Esophagus muscularis mucosa (tissue), 4 donors: ENCODE data around the gene CARD8. TPM values are rescaled to one million over a fixed set of nuclear protein-coding genes. Genes with fewer than 3 reads are reported as not detected.
A peak's percentile ranks its signal among the peaks of the same experiment; 100 is the strongest.

Experiments used
- DNase-seq: peaks from one replicate; pipeline ENCODE4 v3.0.0-alpha.2; 2017; ENCODE audit errors: extremely low spot score
- H3K27ac ChIP-seq, 4 donors: fragments of 200-600 bp; sonication (generic); replicated peaks in 1 of 4; 1 replicate in 3 of 4; 2 replicates in 1 of 4; pipeline ENCODE4 v1.5.1; 2016 to 2019; ENCODE audit warnings: mild to moderate bottlenecking in 1 of 4
- H3K27me3 ChIP-seq, 4 donors: fragments of 200-600 bp; sonication (generic); one replicate each; pipeline versions ENCODE4 v1.5.1 to v1.6.0; 2016 to 2019
- H3K36me3 ChIP-seq, 4 donors: fragments of 200-600 bp; sonication (generic); one replicate each; pipeline ENCODE4 v1.5.1; 2016 to 2019
- H3K4me1 ChIP-seq, 4 donors: fragments of 200-600 bp; sonication (generic); one replicate each; pipeline ENCODE4 v1.5.1; 2016 to 2019
- H3K4me3 ChIP-seq, 4 donors: fragments of 200-600 bp; sonication (generic); 1 replicate in 2 of 4; 2 replicates in 2 of 4; pipeline ENCODE4 v1.5.1; 2016 to 2019; ENCODE audit warnings: mild to moderate bottlenecking in 4 of 4, moderate library complexity in 1 of 4
- H3K9me3 ChIP-seq, 4 donors: fragments of 200-600 bp; sonication (generic); 1 replicate in 3 of 4; 2 replicates in 1 of 4; pipeline ENCODE4 v1.5.1; 2016 to 2019
- EP300 ChIP-seq: sonication (generic); formaldehyde crosslinking; IDR thresholded peaks from one replicate; pipeline ENCODE4 v1.6.1; 2017; ENCODE audit warnings: antibody characterized with exemption
- POLR2A ChIP-seq: fragments of 450-650 bp; IDR thresholded peaks from one replicate; pipeline ENCODE4 v1.6.1; 2017; ENCODE audit warnings: antibody characterized with exemption, moderate library complexity, mild to moderate bottlenecking, low read depth
- POLR2AphosphoS5 ChIP-seq, 2 donors: sonication (generic); formaldehyde crosslinking; IDR thresholded peaks; one replicate each; pipeline ENCODE4 v1.6.1; 2017; ENCODE audit warnings: antibody characterized with exemption in 2 of 2
- whole genome bisulfite sequencing: methylation state at CpG from one replicate; pipeline ENCODE4 v1.1.5; 2018; 5-methylcytosine and 5-hydroxymethylcytosine counted together
- intact Hi-C: fragments of 100-400 bp; cut with DNase I; formaldehyde crosslinking; loops from one replicate; pipeline ENCODE4 v1.15.1; 2023
- total RNA-seq, 4 donors: library from RNA; depleted of rRNA; stranded (reverse); fragments of >200 nt; gene quantifications; one replicate each; pipeline versions ENCODE4 v1.1.0 to v1.2.1, GENCODE V29; 2016
- TF ChIP-seq, protein P1 (sequence below), 3 experiments: fragments of 200-600 bp in 2 of 3; fragments of 450-650 bp in 1 of 3; sonication (generic) in 2 of 3; IDR thresholded peaks; one replicate each; pipeline ENCODE4 v1.5.1; 2017 to 2019; ENCODE audit warnings: antibody characterized with exemption in 3 of 3, mild to moderate bottlenecking in 2 of 3, moderate library complexity in 1 of 3

Gene CARD8
- total RNA-seq, 4 donors from 2014 or later, result 17.7 to 22.3 (median 20.9) TPM

- H3K27ac ChIP-seq, result no peak overlapping the region
- no peaks in the 10 kb centered on the region for H3K4me1 ChIP-seq
- H3K27me3 ChIP-seq, result no peaks in the 10 kb centered on the region
- H3K9me3 ChIP-seq, result no peaks in the 10 kb centered on the region
- H3K4me3 ChIP-seq, result no peak overlapping the region
- peaks cover 0 to 71% (median 47%) of the 10 kb centered on the region in 4 donors for H3K36me3 ChIP-seq
- no peak for DNase-seq
- WGBS, result 94% methylated on average over 4 of the region's 5 CpGs
- intact Hi-C loops, result no loop called here
- TF ChIP-seq, protein P1, sequence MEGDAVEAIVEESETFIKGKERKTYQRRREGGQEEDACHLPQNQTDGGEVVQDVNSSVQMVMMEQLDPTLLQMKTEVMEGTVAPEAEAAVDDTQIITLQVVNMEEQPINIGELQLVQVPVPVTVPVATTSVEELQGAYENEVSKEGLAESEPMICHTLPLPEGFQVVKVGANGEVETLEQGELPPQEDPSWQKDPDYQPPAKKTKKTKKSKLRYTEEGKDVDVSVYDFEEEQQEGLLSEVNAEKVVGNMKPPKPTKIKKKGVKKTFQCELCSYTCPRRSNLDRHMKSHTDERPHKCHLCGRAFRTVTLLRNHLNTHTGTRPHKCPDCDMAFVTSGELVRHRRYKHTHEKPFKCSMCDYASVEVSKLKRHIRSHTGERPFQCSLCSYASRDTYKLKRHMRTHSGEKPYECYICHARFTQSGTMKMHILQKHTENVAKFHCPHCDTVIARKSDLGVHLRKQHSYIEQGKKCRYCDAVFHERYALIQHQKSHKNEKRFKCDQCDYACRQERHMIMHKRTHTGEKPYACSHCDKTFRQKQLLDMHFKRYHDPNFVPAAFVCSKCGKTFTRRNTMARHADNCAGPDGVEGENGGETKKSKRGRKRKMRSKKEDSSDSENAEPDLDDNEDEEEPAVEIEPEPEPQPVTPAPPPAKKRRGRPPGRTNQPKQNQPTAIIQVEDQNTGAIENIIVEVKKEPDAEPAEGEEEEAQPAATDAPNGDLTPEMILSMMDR (IDR thresholded peaks at IDR 0.05), result no peak
- TF ChIP-seq POLR2AphosphoS5 (IDR thresholded peaks at IDR 0.05) (no peak), POLR2A (no peak), EP300 (no peak)
Observed at GRCh38 chr19:48213959-48214358, 41.8 kb downstream of the CARD8 start.

DNA sequence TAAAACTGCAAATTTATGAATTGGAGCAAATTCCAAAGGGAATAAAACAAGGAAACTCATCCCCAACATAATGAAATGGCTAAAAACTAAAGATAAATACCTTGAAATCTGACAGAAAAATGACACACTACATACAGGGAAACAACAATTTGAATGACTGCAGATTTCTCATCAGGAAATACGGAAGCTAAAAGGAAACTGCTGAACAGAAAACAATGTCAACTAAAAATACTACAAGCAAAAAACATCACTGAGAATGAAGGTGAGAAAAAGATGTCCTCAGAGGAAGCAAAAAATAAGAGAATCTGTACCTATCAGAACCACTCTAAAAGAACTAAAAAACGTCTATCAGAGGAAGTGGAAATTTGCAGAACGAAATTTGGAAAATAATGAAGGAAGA, 45.7 kb downstream of the CARD8 start:
- intact Hi-C loops, result no loop called here
- no peak for TF ChIP-seq EP300
- TF ChIP-seq, protein P1 (IDR thresholded peaks at IDR 0.05), result no peak
- WGBS, result 70% methylated on average over 3 of the region's 3 CpGs

DNA sequence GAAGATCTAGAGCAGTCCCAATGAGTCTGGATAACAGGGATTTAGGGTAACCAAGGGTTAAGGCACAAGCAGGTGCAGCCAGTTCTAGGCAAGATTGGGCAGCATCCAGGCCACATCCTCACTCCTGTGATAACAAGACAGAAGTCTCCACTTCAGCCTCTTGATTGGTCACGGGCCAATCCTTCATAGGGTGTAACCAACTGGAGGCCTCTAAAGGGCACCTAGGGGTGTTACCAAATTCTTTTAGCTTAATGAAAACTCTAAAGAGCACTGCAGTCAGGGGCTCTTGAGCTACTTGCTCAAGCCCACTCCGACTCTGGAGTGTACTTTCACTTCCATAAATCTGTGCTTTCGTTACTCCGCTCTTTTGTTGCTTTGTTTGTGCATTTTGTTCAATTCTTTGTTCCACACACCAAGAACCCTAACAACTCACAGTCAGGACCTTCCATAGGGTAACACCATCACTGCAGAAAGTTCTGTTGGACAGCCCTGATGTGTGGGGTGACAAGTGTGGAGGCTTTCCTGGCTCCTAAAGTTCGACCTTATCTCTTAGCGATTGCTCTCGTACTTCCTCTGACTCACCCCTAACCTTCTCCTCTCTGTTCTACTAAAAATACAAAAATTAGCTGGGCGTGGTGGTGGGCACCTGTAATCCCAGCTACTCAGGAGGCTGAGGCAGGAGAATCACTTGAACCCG, 49.2 kb downstream of the CARD8 start:
- H3K27ac ChIP-seq, result no peak overlapping the region
- WGBS, result 89% methylated on average over 9 of the region's 9 CpGs
- intact Hi-C loops, result loop anchor here (10.0 kb wide), 1 partner anchor 48 kb away; the partner anchor contains the start of gene CARD8

More for the DNA sequence above, 45.7 kb downstream of the CARD8 start:
- H3K27ac ChIP-seq, result no peak overlapping the region
- no peaks in the 10 kb centered on the region for H3K27me3 ChIP-seq
- peaks cover 0 to 8% (median 3%) of the 10 kb centered on the region in 4 donors for H3K4me1 ChIP-seq
- peaks cover 0 to 42% (median 30%) of the 10 kb centered on the region in 4 donors for H3K36me3 ChIP-seq
- H3K4me3 ChIP-seq, result no peak overlapping the region
- no peak for DNase-seq
- no peaks in the 10 kb centered on the region for H3K9me3 ChIP-seq

DNA sequence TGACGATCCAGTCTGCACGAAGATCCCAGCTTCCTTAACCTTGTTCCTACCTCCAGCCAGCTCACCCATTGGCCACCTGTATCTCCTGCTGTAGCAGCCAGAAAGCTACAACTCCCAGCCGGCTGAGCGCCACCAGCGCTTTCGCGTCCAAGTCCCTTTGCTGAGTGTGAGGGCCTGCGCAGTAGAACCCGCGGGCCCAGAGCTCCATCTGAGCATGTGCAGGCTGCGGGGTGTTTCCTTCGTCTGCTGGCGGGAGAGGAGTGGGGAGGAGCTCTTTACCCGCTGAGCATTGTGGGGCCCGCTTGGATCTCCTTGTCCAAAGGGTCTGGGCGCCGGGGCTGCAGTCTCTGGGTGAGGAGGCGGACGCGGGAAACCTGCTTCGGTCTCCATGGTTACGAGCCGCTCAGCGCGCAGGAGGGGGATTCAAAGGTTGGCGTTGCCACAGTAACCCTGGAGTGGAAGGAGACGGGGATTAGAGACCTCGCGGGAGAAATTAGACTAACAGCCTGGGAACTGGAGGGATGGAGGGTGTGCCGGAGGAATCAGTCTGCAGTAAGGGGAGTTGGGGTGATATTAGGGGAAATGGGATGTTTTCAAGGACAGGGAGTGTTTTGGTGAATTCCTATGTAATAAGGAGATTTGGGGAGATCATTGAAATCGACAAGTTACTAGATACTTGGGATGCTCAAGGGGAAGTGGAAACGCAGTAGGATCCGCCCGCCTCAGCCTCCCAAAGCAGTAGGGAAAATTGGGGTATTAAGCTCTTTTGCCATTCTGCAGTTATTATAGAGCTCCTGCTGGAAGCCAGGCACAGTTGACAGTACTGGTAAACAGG, 51.7 kb downstream of the CARD8 start:
- DNase-seq, result peak; percentile 96
- TF ChIP-seq POLR2A (no peak), POLR2AphosphoS5 (IDR thresholded peaks at IDR 0.05) (peak; percentile 72 to 96), EP300 (no peak)
- TF ChIP-seq, protein P1 (IDR thresholded peaks at IDR 0.05), result peak in 1 of 3 experiments; percentile 37
- intact Hi-C loops, result loop anchor here (10.0 kb wide), 1 partner anchor 51 kb away; the partner anchor contains the start of gene CARD8
- H3K4me1 ChIP-seq, result peaks cover 6 to 22% (median 16%) of the 10 kb centered on the region in 4 donors
- 1% methylated on average over 27 of the region's 34 CpGs for WGBS
- H3K9me3 ChIP-seq, result no peaks in the 10 kb centered on the region
- H3K4me3 ChIP-seq, result peak overlapping the region; percentile 76 to 83 (median 78)
- peak overlapping the region; percentile 76 to 81 (median 80) for H3K27ac ChIP-seq
- no peaks in the 10 kb centered on the region for H3K36me3 ChIP-seq
- peaks cover 0 to 3% (median 0%) of the 10 kb centered on the region in 4 donors for H3K27me3 ChIP-seq

More for the DNA sequence above, 49.2 kb downstream of the CARD8 start:
- Histone ChIP-seq H3K36me3 (peaks cover 0 to 10% (median 9%) of the 10 kb centered on the region in 4 donors), H3K4me1 (peaks cover 6 to 22% (median 16%) of the 10 kb centered on the region in 4 donors), H3K27me3 (peaks cover 0 to 3% (median 0%) of the 10 kb centered on the region in 4 donors), H3K4me3 (no peak overlapping the region), H3K9me3 (no peaks in the 10 kb centered on the region)
- TF ChIP-seq POLR2AphosphoS5 (IDR thresholded peaks at IDR 0.05), result no peak
- no peak for TF ChIP-seq EP300
- no peak for TF ChIP-seq POLR2A
- TF ChIP-seq, protein P1 (IDR thresholded peaks at IDR 0.05), result no peak
- no peak for DNase-seq
